ENCODE measurements around the gene ROBO1.

DNA sequence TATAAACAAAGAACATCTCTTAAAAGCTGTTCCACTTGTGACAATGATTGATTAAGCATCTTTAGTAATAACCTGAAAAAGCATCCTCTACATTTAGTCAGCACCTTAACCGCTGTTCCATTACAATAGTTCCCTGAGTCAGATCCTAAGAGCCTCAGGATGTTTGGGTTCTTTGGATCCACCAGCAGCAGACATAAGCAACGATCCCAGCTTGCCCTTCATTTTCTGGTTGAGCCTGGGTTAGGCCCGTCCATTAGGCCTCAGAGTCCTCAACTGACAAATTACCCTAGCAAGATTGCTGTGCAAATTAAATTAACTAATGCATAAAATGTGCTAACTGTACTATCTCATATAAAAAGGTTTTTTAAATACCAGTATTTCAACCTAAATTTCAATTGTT, 42.3 kb upstream of the ROBO1 start:
- TF ChIP-seq, protein P1, sequence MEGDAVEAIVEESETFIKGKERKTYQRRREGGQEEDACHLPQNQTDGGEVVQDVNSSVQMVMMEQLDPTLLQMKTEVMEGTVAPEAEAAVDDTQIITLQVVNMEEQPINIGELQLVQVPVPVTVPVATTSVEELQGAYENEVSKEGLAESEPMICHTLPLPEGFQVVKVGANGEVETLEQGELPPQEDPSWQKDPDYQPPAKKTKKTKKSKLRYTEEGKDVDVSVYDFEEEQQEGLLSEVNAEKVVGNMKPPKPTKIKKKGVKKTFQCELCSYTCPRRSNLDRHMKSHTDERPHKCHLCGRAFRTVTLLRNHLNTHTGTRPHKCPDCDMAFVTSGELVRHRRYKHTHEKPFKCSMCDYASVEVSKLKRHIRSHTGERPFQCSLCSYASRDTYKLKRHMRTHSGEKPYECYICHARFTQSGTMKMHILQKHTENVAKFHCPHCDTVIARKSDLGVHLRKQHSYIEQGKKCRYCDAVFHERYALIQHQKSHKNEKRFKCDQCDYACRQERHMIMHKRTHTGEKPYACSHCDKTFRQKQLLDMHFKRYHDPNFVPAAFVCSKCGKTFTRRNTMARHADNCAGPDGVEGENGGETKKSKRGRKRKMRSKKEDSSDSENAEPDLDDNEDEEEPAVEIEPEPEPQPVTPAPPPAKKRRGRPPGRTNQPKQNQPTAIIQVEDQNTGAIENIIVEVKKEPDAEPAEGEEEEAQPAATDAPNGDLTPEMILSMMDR (IDR thresholded peaks at IDR 0.05; ENCODE audit: insufficient read depth, low read length, poor library complexity, severe bottlenecking): no peak
- TF ChIP-seq EZH2phosphoT487 (conservative IDR thresholded peaks at IDR 0.05; ENCODE audit: low read length): no peak
